Lower leg skin (tissue), 3 donors: Measurements from ENCODE around the gene MLYCD.

Source experiments
- CTCF ChIP-seq, 3 donors: fragments of 450-650 bp; IDR thresholded peaks; one replicate each; pipeline ENCODE4 v1.5.1; 2016; ENCODE audit warnings: antibody characterized with exemption in 3 of 3, mild to moderate bottlenecking in 3 of 3, moderate library complexity in 2 of 3
- POLR2A ChIP-seq, 2 donors: fragments of 450-650 bp; IDR thresholded peaks; one replicate each; pipeline ENCODE4 v1.6.1; 2016 to 2017; ENCODE audit warnings: antibody characterized with exemption in 2 of 2, mild to moderate bottlenecking in 1 of 2, moderate library complexity in 1 of 2

DNA sequence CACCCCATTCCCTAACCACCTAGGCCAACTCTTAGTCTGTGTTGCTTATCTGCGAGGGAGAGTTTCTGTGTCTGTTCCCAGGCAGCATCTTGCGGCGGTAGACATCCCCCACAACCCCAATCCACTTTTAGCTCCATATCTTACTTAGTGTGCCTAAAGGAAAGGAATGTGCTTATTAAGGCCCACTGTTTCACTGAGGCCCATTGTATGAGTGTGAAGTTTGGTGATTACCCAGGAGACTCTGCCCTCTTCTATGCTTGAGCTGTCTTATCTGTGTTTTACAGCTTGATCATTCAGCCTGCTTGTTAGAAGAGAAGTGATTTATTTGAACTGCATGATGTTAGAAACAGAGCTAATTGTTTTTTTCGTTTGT is 10.3 kb upstream of the MLYCD start:
- TF ChIP-seq CTCF (IDR thresholded peaks at IDR 0.05): no peak
- no peak for TF ChIP-seq POLR2A (IDR thresholded peaks at IDR 0.05)
